Panc1 (cell line): ENCODE results near the gene ARHGAP18.

Experiments used
- CTCF ChIP-seq: fragments of 450-650 bp; IDR thresholded peaks from 2 replicates; pipeline ENCODE4 v1.5.1; 2017; ENCODE audit warnings: mild to moderate bottlenecking
- REST ChIP-seq, 2 experiments: IDR thresholded peaks; 2 replicates each; pipeline ENCODE4 v1.6.1; 2011 to 2012; ENCODE audit warnings: low read depth in 2 of 2, control low read depth in 1 of 2, low read length in 1 of 2, mild to moderate bottlenecking in 1 of 2, moderate library complexity in 1 of 2; ENCODE audit not compliant: insufficient read depth in 1 of 2
- SIN3A ChIP-seq: IDR thresholded peaks from 2 replicates; pipeline ENCODE4 v1.6.1; 2012; ENCODE audit warnings: low read depth, mild to moderate bottlenecking, low read length, moderate library complexity, borderline replicate concordance; ENCODE audit not compliant: insufficient read depth
- TCF7L2 ChIP-seq: IDR thresholded peaks from 2 replicates; pipeline ENCODE4 v1.6.1; 2011; ENCODE audit warnings: mild to moderate bottlenecking, low read depth, low read length, inconsistent platforms

GRCh38 chr6:129653746-129654145, 56.2 kb downstream of the ARHGAP18 start:
- TF ChIP-seq CTCF, result no peak
- no peak for TF ChIP-seq SIN3A
- no peak for TF ChIP-seq TCF7L2
- no peak for TF ChIP-seq REST (IDR thresholded peaks at IDR 0.05; ENCODE audit: insufficient read depth in 1 of 2, low read depth in 2 of 2, low read length in 1 of 2)
